ENCODE results near the gene DYRK4.

- TF ChIP-seq POLR2AphosphoS5 (IDR thresholded peaks at IDR 0.05; ENCODE audit: low read depth, low read length) (no peak), SIN3A (IDR thresholded peaks at IDR 0.05; ENCODE audit: borderline replicate concordance, insufficient read depth, low read length) (no peak), TAF1 (IDR thresholded peaks at IDR 0.05; ENCODE audit: borderline replicate concordance, insufficient read depth, low read length) (no peak), REST (IDR thresholded peaks at IDR 0.05; ENCODE audit: insufficient read depth in 1 of 2, low read depth in 2 of 2, low read length in 2 of 2) (no peak)
Measured at GRCh38 chr12:4604684-4605193, 42.7 kb downstream of the DYRK4 start.

Data from PFSK-1 (cell line).